ENCODE results near the gene PAK6. TPM values are rescaled to one million over a fixed set of nuclear protein-coding genes. Genes with fewer than 3 reads are reported as not detected.

The PAK6 gene
- total RNA-seq, 1 donor from 2014 or later = 0.40 TPM

DNA sequence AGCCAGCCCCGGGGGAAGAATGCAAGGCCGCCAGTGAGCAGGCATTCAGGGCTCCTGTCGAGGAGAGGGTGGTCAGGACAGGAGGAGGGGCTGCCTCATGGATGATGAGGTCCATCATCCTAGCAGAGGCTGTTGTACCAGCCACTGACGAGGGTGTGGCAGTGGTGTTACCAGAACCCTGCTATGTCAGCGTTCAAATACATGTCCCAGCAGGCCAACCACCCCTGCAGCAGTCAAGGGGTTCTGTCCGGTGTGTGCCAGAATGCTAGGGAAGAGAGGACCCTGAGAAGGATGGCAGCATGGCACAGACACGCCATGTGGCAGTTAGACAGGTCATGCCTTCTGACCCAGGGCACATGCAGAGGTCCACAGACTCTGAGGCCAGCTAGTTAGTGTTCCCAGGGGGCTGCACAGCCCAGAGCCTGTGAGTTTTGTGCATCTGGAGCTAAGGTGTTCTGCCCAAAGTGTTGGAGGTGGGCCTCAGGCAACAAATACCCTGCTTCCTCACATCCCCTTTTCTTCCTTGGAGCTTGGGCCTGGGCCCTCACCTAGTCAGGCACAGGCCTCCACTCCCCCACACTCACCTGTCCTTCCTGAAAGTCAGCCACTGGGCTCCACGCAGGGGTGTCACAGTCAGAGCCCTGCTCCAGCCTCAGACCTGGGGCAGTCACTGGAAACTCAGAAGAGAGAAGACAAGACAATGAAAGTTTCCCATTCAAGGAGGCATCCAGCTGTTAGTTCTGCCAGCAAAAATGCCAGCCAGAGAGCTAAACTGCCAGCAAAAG lies 7.8 kb downstream of the PAK6 start:
- POLR2A ChIA-PET = no interaction called here
- no peak for ATAC-seq (ENCODE audit: low read depth)

GRCh38 chr15:40247406-40247971 lies 8.6 kb downstream of the PAK6 start:
- ChIA-PET CTCF (interaction anchor here (1.2 to 1.6 kb wide), 3 partner anchors 26 to 32 kb away, joined by 3 to 4 read pairs (median 4); no protein-coding TSS in a partner anchor), POLR2A (no interaction called here)
- no peak overlapping the region for H3K27ac Mint-ChIP-seq
- no peaks in the 10 kb centered on the region for H3K9me3 Mint-ChIP-seq
- TF ChIP-seq CTCF (IDR thresholded peaks at IDR 0.05) = no peak
- no peaks in the 10 kb centered on the region for H3K36me3 Mint-ChIP-seq (ENCODE audit: low read depth)
- no peak overlapping the region for H3K4me3 Mint-ChIP-seq
- ATAC-seq (ENCODE audit: low read depth) (no peak), DNase-seq (no peak)
- peaks cover 13% of the 10 kb centered on the region for H3K27me3 Mint-ChIP-seq
- no peaks in the 10 kb centered on the region for H3K4me1 Mint-ChIP-seq
- intact Hi-C loops (cut with micrococcal nuclease) = no loop called here

More for the DNA sequence above, 7.8 kb downstream of the PAK6 start:
- peaks cover 11% of the 10 kb centered on the region for H3K27me3 Mint-ChIP-seq
- no peaks in the 10 kb centered on the region for H3K36me3 Mint-ChIP-seq (ENCODE audit: low read depth)
- no peaks in the 10 kb centered on the region for H3K4me1 Mint-ChIP-seq
- DNase-seq = no peak
- intact Hi-C loops (cut with micrococcal nuclease) = no loop called here
- CTCF ChIA-PET = interaction anchor here (1.2 to 1.6 kb wide), 3 partner anchors 27 to 32 kb away, joined by 3 to 4 read pairs (median 4); no protein-coding TSS in a partner anchor
- no peak for TF ChIP-seq CTCF (IDR thresholded peaks at IDR 0.05)
- no peak overlapping the region for H3K27ac Mint-ChIP-seq
- no peaks in the 10 kb centered on the region for H3K9me3 Mint-ChIP-seq
- H3K4me3 Mint-ChIP-seq = no peak overlapping the region

DNA sequence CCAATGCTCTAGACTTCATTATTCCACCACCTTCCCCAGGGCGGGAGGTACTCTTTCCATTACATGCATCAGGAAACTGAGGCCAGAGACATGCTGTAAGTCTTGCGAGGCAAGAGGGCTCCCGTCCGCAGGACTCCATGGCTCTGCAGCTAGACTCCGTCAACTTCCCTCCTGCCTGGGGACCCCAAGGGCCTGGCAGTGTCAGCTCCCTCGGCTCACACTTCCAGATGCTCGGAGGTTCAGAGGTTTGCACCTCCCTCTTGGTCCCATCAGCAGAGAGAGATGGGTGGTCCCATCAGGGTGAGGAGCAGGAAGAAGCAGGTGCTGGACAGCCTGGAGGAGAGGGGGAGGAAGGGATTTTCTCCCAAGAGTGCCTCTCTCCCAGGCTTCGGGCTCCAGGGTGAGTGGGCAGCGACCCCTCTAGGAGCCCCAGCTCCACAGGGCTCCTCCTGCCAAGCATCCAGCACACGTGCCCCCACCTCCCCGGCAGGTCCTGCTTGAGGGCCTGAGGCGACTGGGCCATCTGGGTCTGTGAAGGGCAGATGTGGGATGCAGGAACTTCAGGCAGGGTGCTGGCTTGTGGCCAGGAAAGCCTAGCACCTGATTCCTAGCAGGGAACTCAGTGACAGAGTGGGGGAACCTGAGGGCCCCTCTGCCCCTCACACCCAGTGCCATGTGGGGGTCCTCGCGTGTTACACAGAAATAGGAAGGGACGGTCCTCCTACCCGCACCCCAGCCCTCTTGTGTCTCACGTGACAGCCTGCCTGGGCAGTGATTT lies 9.3 kb downstream of the PAK6 start:
- no peaks in the 10 kb centered on the region for H3K36me3 Mint-ChIP-seq (ENCODE audit: low read depth)
- intact Hi-C loops (cut with micrococcal nuclease) = no loop called here
- POLR2A ChIA-PET = no interaction called here
- peaks cover 4% of the 10 kb centered on the region for H3K4me1 Mint-ChIP-seq
- no peak for ATAC-seq (ENCODE audit: low read depth)
- H3K9me3 Mint-ChIP-seq = no peaks in the 10 kb centered on the region
- H3K27ac Mint-ChIP-seq = no peak overlapping the region
- H3K27me3 Mint-ChIP-seq = peaks cover 16% of the 10 kb centered on the region
- DNase-seq = no peak
- CTCF ChIA-PET = no interaction called here
- TF ChIP-seq CTCF (IDR thresholded peaks at IDR 0.05) = no peak
- no peak overlapping the region for H3K4me3 Mint-ChIP-seq

- POLR2A ChIA-PET = no interaction called here
- CTCF ChIA-PET = no interaction called here
- peaks cover 23% of the 10 kb centered on the region for H3K27me3 Mint-ChIP-seq
- no peak for TF ChIP-seq CTCF (IDR thresholded peaks at IDR 0.05)
- no peak overlapping the region for H3K27ac Mint-ChIP-seq
- ATAC-seq (ENCODE audit: low read depth) (no peak), DNase-seq (no peak)
- no peaks in the 10 kb centered on the region for H3K36me3 Mint-ChIP-seq (ENCODE audit: low read depth)
- intact Hi-C loops (cut with micrococcal nuclease) = no loop called here
- H3K4me3 Mint-ChIP-seq = no peak overlapping the region
- peaks cover 6% of the 10 kb centered on the region for H3K4me1 Mint-ChIP-seq
- no peaks in the 10 kb centered on the region for H3K9me3 Mint-ChIP-seq
Observed at GRCh38 chr15:40249477-40250303, 10.8 kb downstream of the PAK6 start.

Measured in activated B cell treated with CpG ODN at 0.5 μM for 24 hours (primary cell).